NCI-H2171 treated with DMSO at 0.1 percent for 48 hours (cell line): Measurements from ENCODE around the gene MXRA5.
"Not testable (repeated sequence)": the region's sequence is repeated elsewhere in the genome, so short reads cannot be mapped to it uniquely, and the experiment has no call there.

Source experiments
- DNase-seq: peaks from one replicate; lab custom pipeline; 2025; lab: John Stamatoyannopoulos, UW

The MXRA5 gene

GRCh38 chrX:3346501-3347259 is at the start of gene MXRA5:
Gene MXRA5 (minus strand): TSS chrX:3346652. CDS start chrX:3343833, 2,819 bp downstream.
- DNase-seq, result peak; percentile 52

- DNase-seq, result no peak
These were observed 47.2 kb upstream of the MXRA5 start for GRCh38 chrX:3393581-3394111.

- DNase-seq, result no peak
These were observed 46.7 kb upstream of the MXRA5 start for GRCh38 chrX:3393178-3393577.

- DNase-seq, result no peak
These were observed 42.0 kb upstream of the MXRA5 start for GRCh38 chrX:3388457-3388856.

- DNase-seq, result no peak
These were observed 37.9 kb upstream of the MXRA5 start for GRCh38 chrX:3384327-3384726.

- DNase-seq, result no peak
These were observed 34.2 kb upstream of the MXRA5 start for GRCh38 chrX:3380603-3381002.

- no peak for DNase-seq
These were observed 32.7 kb upstream of the MXRA5 start for GRCh38 chrX:3379111-3379510.

GRCh38 chrX:3378156-3378555 is 31.7 kb upstream of the MXRA5 start:
- DNase-seq, result no peak

- no peak for DNase-seq
These were observed 31.1 kb upstream of the MXRA5 start for GRCh38 chrX:3377560-3377959.

- not testable (repeated sequence) for DNase-seq
These were observed 29.5 kb upstream of the MXRA5 start for GRCh38 chrX:3375878-3376508.

- no peak for DNase-seq
These were observed 27.8 kb upstream of the MXRA5 start for GRCh38 chrX:3374108-3374800.

GRCh38 chrX:3371163-3371562 is 24.7 kb upstream of the MXRA5 start:
- DNase-seq, result no peak

GRCh38 chrX:3370656-3371055 is 24.2 kb upstream of the MXRA5 start:
- DNase-seq, result no peak

- DNase-seq, result peak; percentile 82
These were observed 16.5 kb upstream of the MXRA5 start for GRCh38 chrX:3362956-3363355.

GRCh38 chrX:3360881-3361280 is 14.4 kb upstream of the MXRA5 start:
- no peak for DNase-seq

GRCh38 chrX:3352741-3353140 is 6.3 kb upstream of the MXRA5 start:
- DNase-seq, result not testable (repeated sequence)

GRCh38 chrX:3351276-3351675 is 4.8 kb upstream of the MXRA5 start:
- DNase-seq, result no peak

- no peak for DNase-seq
These were observed 1.7 kb upstream of the MXRA5 start for GRCh38 chrX:3348191-3348590.

GRCh38 chrX:3345281-3346191 is 916 bp downstream of the MXRA5 start:
- DNase-seq, result no peak

- DNase-seq, result not testable (repeated sequence)
These were observed 2.9 kb downstream of the MXRA5 start for GRCh38 chrX:3343569-3343968.

GRCh38 chrX:3340016-3340415 is 6.4 kb downstream of the MXRA5 start:
- no peak for DNase-seq

- DNase-seq, result no peak
These were observed 19.8 kb downstream of the MXRA5 start for GRCh38 chrX:3326681-3327080.
